GM10847 (cell line): ENCODE measurements around the gene TBC1D22A.

ENCODE experiments used
- POLR2A ChIP-seq: IDR thresholded peaks from 2 replicates; pipeline ENCODE4 v1.6.1; 2011; ENCODE audit not compliant: insufficient read length; ENCODE audit errors: extremely low read depth

The TBC1D22A gene

GRCh38 chr22:47084226-47084625, 321.8 kb downstream of the TBC1D22A start:
- no peak for TF ChIP-seq POLR2A

- no peak for TF ChIP-seq POLR2A
Measured at GRCh38 chr22:47086596-47087248, 324.3 kb downstream of the TBC1D22A start.

- TF ChIP-seq POLR2A, result no peak
Measured at GRCh38 chr22:47088480-47089158, 326.2 kb downstream of the TBC1D22A start.

- no peak for TF ChIP-seq POLR2A
Measured at GRCh38 chr22:47089374-47089773, 326.9 kb downstream of the TBC1D22A start.

GRCh38 chr22:47089796-47090460, 327.5 kb downstream of the TBC1D22A start:
- TF ChIP-seq POLR2A, result no peak

GRCh38 chr22:47090591-47091245, 328.3 kb downstream of the TBC1D22A start:
- no peak for TF ChIP-seq POLR2A

GRCh38 chr22:47091246-47091651, 328.8 kb downstream of the TBC1D22A start:
- TF ChIP-seq POLR2A, result no peak

- no peak for TF ChIP-seq POLR2A
Measured at GRCh38 chr22:47091921-47092700, 329.7 kb downstream of the TBC1D22A start.

- no peak for TF ChIP-seq POLR2A
Measured at GRCh38 chr22:47092896-47093311, 330.5 kb downstream of the TBC1D22A start.

- no peak for TF ChIP-seq POLR2A
Measured at GRCh38 chr22:47093720-47094119, 331.3 kb downstream of the TBC1D22A start.

GRCh38 chr22:47094861-47095330, 332.4 kb downstream of the TBC1D22A start:
- TF ChIP-seq POLR2A, result no peak

GRCh38 chr22:47095395-47096122, 333.1 kb downstream of the TBC1D22A start:
- no peak for TF ChIP-seq POLR2A

- TF ChIP-seq POLR2A, result no peak
Measured at GRCh38 chr22:47098121-47098520, 335.7 kb downstream of the TBC1D22A start.

- TF ChIP-seq POLR2A, result no peak
Measured at GRCh38 chr22:47098554-47098953, 336.1 kb downstream of the TBC1D22A start.
